Activated naive CD8-positive, alpha-beta T cell treated with anti-CD3 and anti-CD28 coated beads, Interleukin-2, amount 50 U/mL, for 24 hours (primary cell): Measurements from ENCODE around the gene PTPRN2.
"Not testable (repeated sequence)": the region's sequence is repeated elsewhere in the genome, so short reads cannot be mapped to it uniquely, and the experiment has no call there.

ENCODE experiments used
- ATAC-seq: fragments of 150-1000 bp; cut with Tn5 transposase; one replicate; pipeline ENCODE4 v1.10.0; 2021
- DNase-seq: peaks from one replicate; pipeline ENCODE4 v3.0.0; 2021
- H3K27ac Mint-ChIP-seq: one replicate; pipeline ENCODE4 v1.8.0; 2021; ENCODE audit warnings: mild to moderate bottlenecking, mixed read lengths
- H3K27me3 Mint-ChIP-seq: one replicate; pipeline ENCODE4 v1.8.0; 2021; ENCODE audit warnings: mixed read lengths
- H3K36me3 Mint-ChIP-seq: one replicate; pipeline ENCODE4 v1.8.0; 2021; ENCODE audit warnings: low read depth, mixed read lengths
- H3K4me1 Mint-ChIP-seq: one replicate; pipeline ENCODE4 v1.8.0; 2021; ENCODE audit warnings: mixed read lengths
- H3K4me3 Mint-ChIP-seq: one replicate; pipeline ENCODE4 v1.8.0; 2021; ENCODE audit warnings: mild to moderate bottlenecking, moderate library complexity, mixed read lengths
- H3K9me3 Mint-ChIP-seq: one replicate; pipeline ENCODE4 v1.8.0; 2021; ENCODE audit warnings: mixed read lengths

The PTPRN2 gene

GRCh38 chr7:157895520-157896375, 691.9 kb downstream of the PTPRN2 start:
- H3K4me3 Mint-ChIP-seq, result no peak overlapping the region
- no peak for ATAC-seq

GRCh38 chr7:157895098-157895497, 692.5 kb downstream of the PTPRN2 start:
- peaks cover 11% of the 10 kb centered on the region for H3K4me1 Mint-ChIP-seq
- not testable (repeated sequence) for H3K4me3 Mint-ChIP-seq, DNase-seq, ATAC-seq, H3K27me3 Mint-ChIP-seq, H3K36me3 Mint-ChIP-seq, H3K27ac Mint-ChIP-seq, H3K9me3 Mint-ChIP-seq

More at GRCh38 chr7:157895520-157896375, 691.9 kb downstream of the PTPRN2 start:
- H3K27me3 Mint-ChIP-seq, result no peaks in the 10 kb centered on the region
- no peak for DNase-seq
- H3K27ac Mint-ChIP-seq, result no peak overlapping the region
- peaks cover 9% of the 10 kb centered on the region for H3K4me1 Mint-ChIP-seq
- H3K9me3 Mint-ChIP-seq, result no peaks in the 10 kb centered on the region
- no peaks in the 10 kb centered on the region for H3K36me3 Mint-ChIP-seq

- ATAC-seq (no peak), DNase-seq (no peak)
- Mint-ChIP-seq H3K4me3 (no peak overlapping the region), H3K27me3 (no peaks in the 10 kb centered on the region), H3K27ac (no peak overlapping the region), H3K36me3 (no peaks in the 10 kb centered on the region), H3K4me1 (peaks cover 13% of the 10 kb centered on the region), H3K9me3 (no peaks in the 10 kb centered on the region)
Measured at GRCh38 chr7:157893535-157894044, 694.0 kb downstream of the PTPRN2 start.

GRCh38 chr7:157892751-157893523, 694.7 kb downstream of the PTPRN2 start:
- Mint-ChIP-seq H3K9me3 (no peaks in the 10 kb centered on the region), H3K27me3 (no peaks in the 10 kb centered on the region), H3K36me3 (no peaks in the 10 kb centered on the region), H3K27ac (no peak overlapping the region), H3K4me3 (no peak overlapping the region), H3K4me1 (peaks cover 13% of the 10 kb centered on the region)
- ATAC-seq, result no peak
- DNase-seq, result no peak

GRCh38 chr7:157890921-157891401, 696.7 kb downstream of the PTPRN2 start:
- Mint-ChIP-seq H3K27me3 (no peaks in the 10 kb centered on the region), H3K27ac (no peak overlapping the region), H3K36me3 (no peaks in the 10 kb centered on the region), H3K9me3 (no peaks in the 10 kb centered on the region), H3K4me3 (no peak overlapping the region), H3K4me1 (peaks cover 14% of the 10 kb centered on the region)
- DNase-seq, result no peak
- ATAC-seq, result peak; percentile 62

- peaks cover 14% of the 10 kb centered on the region for H3K4me1 Mint-ChIP-seq
- H3K9me3 Mint-ChIP-seq, result no peaks in the 10 kb centered on the region
- H3K27ac Mint-ChIP-seq, result no peak overlapping the region
- H3K4me3 Mint-ChIP-seq, result no peak overlapping the region
- no peaks in the 10 kb centered on the region for H3K36me3 Mint-ChIP-seq
- DNase-seq, result no peak
- no peaks in the 10 kb centered on the region for H3K27me3 Mint-ChIP-seq
- no peak for ATAC-seq
Measured at GRCh38 chr7:157889480-157889879, 698.1 kb downstream of the PTPRN2 start.

GRCh38 chr7:157888579-157888978, 699.0 kb downstream of the PTPRN2 start:
- Mint-ChIP-seq H3K4me1 (peaks cover 14% of the 10 kb centered on the region), H3K4me3 (no peak overlapping the region), H3K9me3 (no peaks in the 10 kb centered on the region), H3K27ac (no peak overlapping the region), H3K27me3 (no peaks in the 10 kb centered on the region), H3K36me3 (no peaks in the 10 kb centered on the region)
- no peak for DNase-seq
- ATAC-seq, result no peak

GRCh38 chr7:157887400-157887799, 700.2 kb downstream of the PTPRN2 start:
- Mint-ChIP-seq H3K27me3 (no peaks in the 10 kb centered on the region), H3K4me1 (peaks cover 14% of the 10 kb centered on the region), H3K27ac (no peak overlapping the region), H3K36me3 (no peaks in the 10 kb centered on the region), H3K4me3 (no peak overlapping the region), H3K9me3 (no peaks in the 10 kb centered on the region)
- DNase-seq (no peak), ATAC-seq (no peak)

GRCh38 chr7:157886711-157887110, 700.9 kb downstream of the PTPRN2 start:
- no peaks in the 10 kb centered on the region for H3K27me3 Mint-ChIP-seq
- no peaks in the 10 kb centered on the region for H3K36me3 Mint-ChIP-seq
- no peak overlapping the region for H3K4me3 Mint-ChIP-seq
- H3K4me1 Mint-ChIP-seq, result peaks cover 14% of the 10 kb centered on the region
- no peaks in the 10 kb centered on the region for H3K9me3 Mint-ChIP-seq
- no peak for ATAC-seq
- no peak for DNase-seq
- no peak overlapping the region for H3K27ac Mint-ChIP-seq

GRCh38 chr7:157886266-157886665, 701.4 kb downstream of the PTPRN2 start:
- H3K9me3 Mint-ChIP-seq, result peaks cover under 1% of the 10 kb centered on the region
- no peak overlapping the region for H3K4me3 Mint-ChIP-seq
- ATAC-seq (no peak), DNase-seq (no peak)
- H3K27ac Mint-ChIP-seq, result no peak overlapping the region
- peaks cover 10% of the 10 kb centered on the region for H3K4me1 Mint-ChIP-seq
- no peaks in the 10 kb centered on the region for H3K36me3 Mint-ChIP-seq
- H3K27me3 Mint-ChIP-seq, result no peaks in the 10 kb centered on the region

GRCh38 chr7:157885140-157885539, 702.5 kb downstream of the PTPRN2 start:
- Mint-ChIP-seq H3K4me1 (peaks cover 11% of the 10 kb centered on the region), H3K27me3 (no peaks in the 10 kb centered on the region), H3K27ac (no peak overlapping the region), H3K9me3 (peaks cover 8% of the 10 kb centered on the region), H3K4me3 (no peak overlapping the region), H3K36me3 (peaks cover 5% of the 10 kb centered on the region)
- no peak for DNase-seq
- ATAC-seq, result no peak

- DNase-seq (no peak), ATAC-seq (no peak)
- no peak overlapping the region for H3K4me3 Mint-ChIP-seq
Measured at GRCh38 chr7:157884461-157885062, 703.1 kb downstream of the PTPRN2 start.

GRCh38 chr7:157881048-157881771, 706.4 kb downstream of the PTPRN2 start:
- no peaks in the 10 kb centered on the region for H3K27me3 Mint-ChIP-seq
- ATAC-seq, result no peak
- H3K4me1 Mint-ChIP-seq, result peaks cover 9% of the 10 kb centered on the region
- H3K36me3 Mint-ChIP-seq, result peaks cover 5% of the 10 kb centered on the region
- peaks cover 8% of the 10 kb centered on the region for H3K9me3 Mint-ChIP-seq
- H3K27ac Mint-ChIP-seq, result no peak overlapping the region
- no peak for DNase-seq
- H3K4me3 Mint-ChIP-seq, result no peak overlapping the region

More at GRCh38 chr7:157884461-157885062, 703.1 kb downstream of the PTPRN2 start:
- Mint-ChIP-seq H3K36me3 (peaks cover 5% of the 10 kb centered on the region), H3K4me1 (peaks cover 12% of the 10 kb centered on the region), H3K27me3 (no peaks in the 10 kb centered on the region), H3K27ac (no peak overlapping the region), H3K9me3 (peaks cover 8% of the 10 kb centered on the region)

GRCh38 chr7:157879391-157879790, 708.2 kb downstream of the PTPRN2 start:
- peaks cover 8% of the 10 kb centered on the region for H3K9me3 Mint-ChIP-seq
- H3K4me3 Mint-ChIP-seq, result no peak overlapping the region

More at GRCh38 chr7:157879391-157879790, 708.2 kb downstream of the PTPRN2 start:
- Mint-ChIP-seq H3K36me3 (peaks cover 5% of the 10 kb centered on the region), H3K27ac (no peak overlapping the region), H3K4me1 (peaks cover 18% of the 10 kb centered on the region), H3K27me3 (peaks cover 2% of the 10 kb centered on the region)
- DNase-seq, result no peak
- ATAC-seq, result no peak
